Progenitor cell of endocrine pancreas (in vitro differentiated cells): ENCODE data around the gene HS3ST6. TPM values are rescaled to one million over a fixed set of nuclear protein-coding genes. Genes with fewer than 3 reads are reported as not detected.
"Not testable (repeated sequence)": the region's sequence is repeated elsewhere in the genome, so short reads cannot be mapped to it uniquely, and the experiment has no call there.

Source experiments
- DNase-seq: peaks from one replicate; pipeline ENCODE4 v3.0.0; 2021; ENCODE audit warnings: low spot score; ENCODE audit not compliant: unreplicated experiment
- H3K27ac Mint-ChIP-seq: 2 replicates; pipeline ENCODE4 v1.8.0; 2021; ENCODE audit warnings: mild to moderate bottlenecking, moderate library complexity, mixed read lengths
- H3K27me3 Mint-ChIP-seq: 2 replicates; pipeline ENCODE4 v1.8.0; 2021; ENCODE audit warnings: mixed read lengths
- H3K36me3 Mint-ChIP-seq: 2 replicates; pipeline ENCODE4 v1.8.0; 2022; ENCODE audit warnings: mixed read lengths; ENCODE audit not compliant: insufficient read depth
- H3K4me1 Mint-ChIP-seq: 2 replicates; pipeline ENCODE4 v1.8.0; 2021; ENCODE audit warnings: low read depth, mixed read lengths
- H3K4me3 Mint-ChIP-seq: 2 replicates; pipeline ENCODE4 v1.8.0; 2021; ENCODE audit warnings: low read depth, mild to moderate bottlenecking, moderate library complexity, mixed read lengths
- H3K9me3 Mint-ChIP-seq: 2 replicates; pipeline ENCODE4 v1.8.0; 2021; ENCODE audit warnings: low read depth, mixed read lengths
- CTCF ChIP-seq: fragments of 200-600 bp; sonication (generic); IDR thresholded peaks from one replicate; pipeline ENCODE4 v1.5.0; 2021; ENCODE audit warnings: antibody characterized with exemption, mild to moderate bottlenecking; ENCODE audit not compliant: unreplicated experiment
- total RNA-seq: library from RNA; stranded (reverse); gene quantifications from 2 replicates; pipeline ENCODE4 v1.2.1, GENCODE V29; 2021

The HS3ST6 gene
- total RNA-seq, 1 donor from 2014 or later: 0.46 TPM

- H3K36me3 Mint-ChIP-seq: no peaks in the 10 kb centered on the region
- TF ChIP-seq CTCF: no peak
- H3K4me3 Mint-ChIP-seq: no peak overlapping the region
- no peak for DNase-seq
- H3K27ac Mint-ChIP-seq: no peak overlapping the region
- H3K9me3 Mint-ChIP-seq: no peaks in the 10 kb centered on the region
- H3K4me1 Mint-ChIP-seq: peaks cover 14% of the 10 kb centered on the region
- H3K27me3 Mint-ChIP-seq: peaks cover 28% of the 10 kb centered on the region
These were observed 14.1 kb downstream of the HS3ST6 start for GRCh38 chr16:1903845-1904840.

GRCh38 chr16:1903220-1903574 lies 15.0 kb downstream of the HS3ST6 start:
- no peaks in the 10 kb centered on the region for H3K36me3 Mint-ChIP-seq
- H3K9me3 Mint-ChIP-seq: no peaks in the 10 kb centered on the region
- no peak for TF ChIP-seq CTCF
- no peak for DNase-seq
- peaks cover 12% of the 10 kb centered on the region for H3K4me1 Mint-ChIP-seq
- no peak overlapping the region for H3K27ac Mint-ChIP-seq
- H3K27me3 Mint-ChIP-seq: peaks cover 25% of the 10 kb centered on the region
- H3K4me3 Mint-ChIP-seq: no peak overlapping the region

- no peak for DNase-seq
- Mint-ChIP-seq H3K27ac (no peak overlapping the region), H3K4me1 (peaks cover 12% of the 10 kb centered on the region), H3K9me3 (no peaks in the 10 kb centered on the region), H3K4me3 (no peak overlapping the region), H3K36me3 (no peaks in the 10 kb centered on the region), H3K27me3 (peaks cover 25% of the 10 kb centered on the region)
- TF ChIP-seq CTCF: no peak
These were observed 15.5 kb downstream of the HS3ST6 start for GRCh38 chr16:1902547-1903219.

GRCh38 chr16:1900452-1900774 lies 17.8 kb downstream of the HS3ST6 start:
- DNase-seq: no peak
- Mint-ChIP-seq H3K36me3 (no peaks in the 10 kb centered on the region), H3K27me3 (peaks cover 24% of the 10 kb centered on the region), H3K27ac (peak overlapping the region; percentile 86), H3K4me1 (peaks cover 24% of the 10 kb centered on the region), H3K9me3 (no peaks in the 10 kb centered on the region), H3K4me3 (peak overlapping the region; percentile 14)
- no peak for TF ChIP-seq CTCF

- peaks cover 24% of the 10 kb centered on the region for H3K4me1 Mint-ChIP-seq
- H3K27ac Mint-ChIP-seq: peak overlapping the region; percentile 86
- no peaks in the 10 kb centered on the region for H3K36me3 Mint-ChIP-seq
- H3K4me3 Mint-ChIP-seq: peak overlapping the region; percentile 14
- H3K27me3 Mint-ChIP-seq: peaks cover 24% of the 10 kb centered on the region
- no peak for TF ChIP-seq CTCF
- no peaks in the 10 kb centered on the region for H3K9me3 Mint-ChIP-seq
- DNase-seq: no peak
These were observed 18.4 kb downstream of the HS3ST6 start for GRCh38 chr16:1899641-1900451.

GRCh38 chr16:1897692-1898091 lies 20.5 kb downstream of the HS3ST6 start:
- not testable (repeated sequence) for H3K9me3 Mint-ChIP-seq, H3K36me3 Mint-ChIP-seq, H3K27ac Mint-ChIP-seq, H3K4me3 Mint-ChIP-seq, DNase-seq
- H3K4me1 Mint-ChIP-seq: peaks cover 17% of the 10 kb centered on the region
- H3K27me3 Mint-ChIP-seq: peaks cover 22% of the 10 kb centered on the region
